GM12878 (cell line): Measurements from ENCODE around the gene TMEM121B. TPM values are rescaled to one million over a fixed set of nuclear protein-coding genes. Genes with fewer than 3 reads are reported as not detected.

Experiments used
- ATAC-seq: fragments of 200-7000 bp; cut with Tn5 transposase; 3 replicates; pipeline ENCODE4 v1.9.1; 2020; ENCODE audit warnings: mild to moderate bottlenecking, moderate library complexity
- BruUV-seq: library from RNA; stranded (reverse); fragments of 400-500 nt; replicated peaks from 2 replicates; lab custom pipeline; 2021; lab: Mats Ljungman, UMichigan
- CTCF ChIA-PET: fragments of 300-600 bp; sonication (Branson Sonifier 250); formaldehyde crosslinking; extraction: SDS; loops from one replicate; lab custom pipeline; 2021; ENCODE audit warnings: inconsistent platforms; lab: Yijun Ruan, JAX
- POLR2A ChIA-PET: fragments of 350-600 bp; formaldehyde crosslinking; extraction: SDS; loops from one replicate; lab custom pipeline; 2021; ENCODE audit warnings: inconsistent platforms; lab: Charles Lee
- RAD21 ChIA-PET: fragments of 300-600 bp; sonication (Branson Sonifier 250); formaldehyde crosslinking; loops from one replicate; lab custom pipeline; 2023; ENCODE audit warnings: antibody characterized with exemption; ENCODE audit not compliant: unreplicated experiment; lab: Charles Lee
- SMC1A ChIA-PET: fragments of 300-600 bp; sonication (Branson Sonifier 250); formaldehyde crosslinking; loops from one replicate; lab custom pipeline; 2023; ENCODE audit not compliant: unreplicated experiment, uncharacterized antibody; lab: Charles Lee
- DNase-seq: peaks from one replicate; pipeline ENCODE4 v3.0.0-alpha.2; 2011; ENCODE audit warnings: low read depth, low spot score
- FAIRE-seq: peaks from 3 replicates; lab custom pipeline; 2011; peaks lifted over from hg19 to GRCh38; lab: Jason Lieb, UNC
- H2AFZ ChIP-seq: 2 replicates; pipeline ENCODE4 v1.6.0; 2011; ENCODE audit warnings: low read depth, low read length, control low read depth; ENCODE audit not compliant: control insufficient read depth
- H3K27ac ChIP-seq: 2 replicates; pipeline ENCODE4 v1.5.1; 2011; ENCODE audit warnings: control low read depth; ENCODE audit not compliant: control insufficient read depth, insufficient read depth
- H3K27me3 ChIP-seq, 2 experiments: replicated peaks in 1 of 2; 2 replicates each; pipeline versions ENCODE4 v1.6.0 to v1.6.1; 2011; ENCODE audit warnings: low read length in 1 of 2; ENCODE audit not compliant: control insufficient read depth in 2 of 2, insufficient read depth in 2 of 2
- H3K36me3 ChIP-seq, 2 experiments: 2 replicates each; pipeline ENCODE4 v1.5.1; 2011; ENCODE audit warnings: low read length in 1 of 2; ENCODE audit not compliant: control insufficient read depth in 2 of 2, insufficient read depth in 2 of 2
- H3K4me1 ChIP-seq: 2 replicates; pipeline ENCODE4 v1.6.1; 2011; ENCODE audit warnings: mild to moderate bottlenecking, low read length, moderate library complexity, mixed read lengths; ENCODE audit not compliant: control insufficient read depth, insufficient read depth
- H3K4me2 ChIP-seq: 2 replicates; pipeline ENCODE4 v1.6.0; 2011; ENCODE audit warnings: control low read depth; ENCODE audit not compliant: control insufficient read depth, insufficient read depth
- H3K4me3 ChIP-seq: fragments of 200-600 bp; sonication (generic); 2 replicates; pipeline ENCODE4 v1.5.1; 2016
- H3K79me2 ChIP-seq: 2 replicates; pipeline ENCODE4 v1.6.0; 2011; ENCODE audit warnings: low read length; ENCODE audit not compliant: control insufficient read depth, insufficient read depth
- H3K9ac ChIP-seq: 2 replicates; pipeline ENCODE4 v1.8.0; 2011; ENCODE audit warnings: low read length, control low read depth, mixed read lengths; ENCODE audit not compliant: control insufficient read depth, insufficient read depth
- H3K9me3 ChIP-seq: replicated peaks from 3 replicates; pipeline ENCODE4 v1.5.1; 2011; ENCODE audit warnings: mild to moderate bottlenecking, low read length; ENCODE audit not compliant: control insufficient read depth, insufficient read depth
- H4K20me1 ChIP-seq: 2 replicates; pipeline ENCODE4 v1.6.0; 2011; ENCODE audit not compliant: control insufficient read depth, insufficient read depth
- NR2C2 ChIP-seq: IDR thresholded peaks from 2 replicates; pipeline ENCODE4 v1.6.1; 2011; ENCODE audit warnings: borderline replicate concordance, low read depth; ENCODE audit not compliant: control insufficient read depth, insufficient read length
- NR2F1 ChIP-seq: fragments of 450-650 bp; conservative IDR thresholded peaks from 2 replicates; pipeline ENCODE4 v1.6.1; 2017; ENCODE audit warnings: mild to moderate bottlenecking
- RUNX3 ChIP-seq: IDR thresholded peaks from 2 replicates; pipeline ENCODE4 v1.6.1; 2012; ENCODE audit warnings: low read length, inconsistent platforms
- SUZ12 ChIP-seq: fragments of 200-600 bp; sonication (generic); IDR thresholded peaks from one replicate; pipeline ENCODE4 v1.6.1; 2018; ENCODE audit warnings: antibody characterized with exemption, mild to moderate bottlenecking; ENCODE audit not compliant: unreplicated experiment
- ZNF24 ChIP-seq: fragments of 450-650 bp; IDR thresholded peaks from 2 replicates; pipeline ENCODE4 v1.6.1; 2017; ENCODE audit warnings: antibody characterized with exemption, mild to moderate bottlenecking
- WGBS: methylation state at CpG from one replicate; pipeline ENCODE4 v1.1.6; 2016; ENCODE audit warnings: low lambda C conversion rate; ENCODE audit not compliant: insufficient replicate concordance, insufficient coverage; ENCODE audit errors: missing lambda C conversion rate; 5-methylcytosine and 5-hydroxymethylcytosine counted together
- in situ Hi-C: fragments of 300-500 bp; cut with MboI; formaldehyde crosslinking; loops from 9 replicates; pipeline ENCODE4 v1.14.3; 2018; ENCODE audit warnings: mixed read lengths
- intact Hi-C: fragments of 100-400 bp; cut with micrococcal nuclease; formaldehyde crosslinking; loops from one replicate; pipeline ENCODE4 v1.14.2; 2022; ENCODE audit not compliant: unreplicated experiment
- polyA plus RNA-seq, 11 experiments: library from polyadenylated mRNA; depleted of rRNA in 4 of 11; unstranded in 6 of 11; stranded (reverse) in 5 of 11; fragments of >200 nt; fragmentation: Nextera tagmentation in 4 of 11; fragmentation: Illumina TruSeq in 1 of 11; extraction: Ambion mirVana in 4 of 11; extraction: Trizol in 1 of 11; gene quantifications; 1 replicate in 1 of 11; 2 replicates in 10 of 11; pipeline versions ENCODE4 v1.2.1 to v1.2.3, GENCODE V29; 2011 to 2016; ENCODE audit warnings: inconsistent platforms in 2 of 11, missing spikeins in 2 of 11, low read depth in 1 of 11
- total RNA-seq, 4 experiments: library from RNA; depleted of rRNA in 3 of 4; stranded (reverse); fragments of >200 nt in 3 of 4; fragmentation: Illumina TruSeq in 1 of 4; extraction: Trizol in 1 of 4; gene quantifications; 2 replicates each; pipeline versions ENCODE4 v1.2.1 to v1.2.3, GENCODE V29; 2013 to 2021
- TF ChIP-seq, protein P1 (sequence below): IDR thresholded peaks from 2 replicates; pipeline ENCODE4 v1.6.1; 2011; ENCODE audit warnings: low read depth, low read length, improper control_type of control experiment, borderline replicate concordance
- TF ChIP-seq, protein P2 (sequence below): fragments of 450-650 bp; conservative IDR thresholded peaks from 2 replicates; pipeline ENCODE4 v1.6.1; 2017; ENCODE audit warnings: mild to moderate bottlenecking, moderate library complexity
- TF ChIP-seq, protein P3 (sequence below): fragments of 450-650 bp; IDR thresholded peaks from 2 replicates; pipeline ENCODE4 v1.6.1; 2017; ENCODE audit warnings: borderline replicate concordance
- TF ChIP-seq, protein P4 (sequence below): IDR thresholded peaks from 2 replicates; pipeline ENCODE4 v1.6.1; 2012; ENCODE audit warnings: low read depth, low read length, improper control_type of control experiment

The TMEM121B gene
- total and polyA plus RNA-seq, 10 of the 15 experiments (the other 5 are each of a cell fraction or from before 2014, with no cell fraction given) = 0.02 to 0.10 (median 0.06) TPM; not detected in 5

DNA sequence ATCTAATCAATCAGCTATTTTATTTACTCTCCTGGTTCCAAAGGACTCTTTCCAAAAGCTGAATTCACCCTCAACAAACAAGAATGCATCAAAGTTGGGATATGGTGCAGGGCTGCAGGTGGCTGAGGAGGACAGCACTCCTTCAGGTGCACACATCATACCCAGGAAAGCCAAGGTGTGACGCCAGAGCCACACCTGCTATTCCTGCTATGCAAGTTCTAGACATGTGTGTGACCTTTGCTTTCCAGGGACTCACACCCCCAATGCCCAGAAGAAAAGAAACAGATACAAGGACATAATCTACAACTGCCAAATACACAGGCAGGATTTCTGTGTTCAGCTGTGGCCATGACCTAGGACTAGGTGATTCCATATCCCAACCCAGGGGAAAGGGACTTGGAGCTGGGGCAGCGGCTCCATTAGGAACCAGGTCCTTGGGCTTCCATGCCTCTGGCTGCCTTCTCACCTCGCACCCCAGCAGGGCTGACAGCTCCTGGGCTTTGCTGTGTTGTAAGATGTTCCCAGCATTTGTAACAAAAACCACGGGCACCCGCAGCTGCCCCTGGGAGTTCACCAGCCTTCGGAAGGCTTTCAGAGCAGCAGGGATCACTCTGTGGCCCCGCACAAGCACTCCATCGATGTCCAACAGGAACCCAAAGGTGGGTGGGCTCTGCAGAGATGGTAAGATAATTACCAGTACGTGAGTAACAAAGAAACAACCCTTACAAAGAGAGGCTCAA, 28.1 kb upstream of the TMEM121B start:
- in situ Hi-C loops = no loop called here
- H3K9ac ChIP-seq = no peak overlapping the region
- intact Hi-C loops = no loop called here
- H3K4me1 ChIP-seq = no peaks in the 10 kb centered on the region
- FAIRE-seq (no peak), DNase-seq (no peak), ATAC-seq (no peak)
- ChIA-PET SMC1A (interaction anchor here (1.0 kb wide), 1 partner anchor 8 kb away, joined by 3 read pairs; no protein-coding TSS in a partner anchor), POLR2A (interaction anchor here (0.5 kb wide), 1 partner anchor 534 kb away, joined by 5 read pairs; no protein-coding TSS in a partner anchor), CTCF (interaction anchor here (1.1 kb wide), 2 partner anchors 23 to 73 kb away, joined by 3 to 4 read pairs; no protein-coding TSS in a partner anchor), RAD21 (no interaction called here)
- no peak overlapping the region for H2AFZ ChIP-seq
- H3K9me3 ChIP-seq = no peaks in the 10 kb centered on the region
- TF ChIP-seq NR2C2 (no peak), ZNF24 (no peak), SUZ12 (no peak), NR2F1 (no peak), RUNX3 (no peak)
- TF ChIP-seq, protein P1, sequence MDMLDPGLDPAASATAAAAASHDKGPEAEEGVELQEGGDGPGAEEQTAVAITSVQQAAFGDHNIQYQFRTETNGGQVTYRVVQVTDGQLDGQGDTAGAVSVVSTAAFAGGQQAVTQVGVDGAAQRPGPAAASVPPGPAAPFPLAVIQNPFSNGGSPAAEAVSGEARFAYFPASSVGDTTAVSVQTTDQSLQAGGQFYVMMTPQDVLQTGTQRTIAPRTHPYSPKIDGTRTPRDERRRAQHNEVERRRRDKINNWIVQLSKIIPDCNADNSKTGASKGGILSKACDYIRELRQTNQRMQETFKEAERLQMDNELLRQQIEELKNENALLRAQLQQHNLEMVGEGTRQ = no peak
- TF ChIP-seq, protein P2, sequence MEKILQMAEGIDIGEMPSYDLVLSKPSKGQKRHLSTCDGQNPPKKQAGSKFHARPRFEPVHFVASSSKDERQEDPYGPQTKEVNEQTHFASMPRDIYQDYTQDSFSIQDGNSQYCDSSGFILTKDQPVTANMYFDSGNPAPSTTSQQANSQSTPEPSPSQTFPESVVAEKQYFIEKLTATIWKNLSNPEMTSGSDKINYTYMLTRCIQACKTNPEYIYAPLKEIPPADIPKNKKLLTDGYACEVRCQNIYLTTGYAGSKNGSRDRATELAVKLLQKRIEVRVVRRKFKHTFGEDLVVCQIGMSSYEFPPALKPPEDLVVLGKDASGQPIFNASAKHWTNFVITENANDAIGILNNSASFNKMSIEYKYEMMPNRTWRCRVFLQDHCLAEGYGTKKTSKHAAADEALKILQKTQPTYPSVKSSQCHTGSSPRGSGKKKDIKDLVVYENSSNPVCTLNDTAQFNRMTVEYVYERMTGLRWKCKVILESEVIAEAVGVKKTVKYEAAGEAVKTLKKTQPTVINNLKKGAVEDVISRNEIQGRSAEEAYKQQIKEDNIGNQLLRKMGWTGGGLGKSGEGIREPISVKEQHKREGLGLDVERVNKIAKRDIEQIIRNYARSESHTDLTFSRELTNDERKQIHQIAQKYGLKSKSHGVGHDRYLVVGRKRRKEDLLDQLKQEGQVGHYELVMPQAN = no peak
- TF ChIP-seq, protein P3, sequence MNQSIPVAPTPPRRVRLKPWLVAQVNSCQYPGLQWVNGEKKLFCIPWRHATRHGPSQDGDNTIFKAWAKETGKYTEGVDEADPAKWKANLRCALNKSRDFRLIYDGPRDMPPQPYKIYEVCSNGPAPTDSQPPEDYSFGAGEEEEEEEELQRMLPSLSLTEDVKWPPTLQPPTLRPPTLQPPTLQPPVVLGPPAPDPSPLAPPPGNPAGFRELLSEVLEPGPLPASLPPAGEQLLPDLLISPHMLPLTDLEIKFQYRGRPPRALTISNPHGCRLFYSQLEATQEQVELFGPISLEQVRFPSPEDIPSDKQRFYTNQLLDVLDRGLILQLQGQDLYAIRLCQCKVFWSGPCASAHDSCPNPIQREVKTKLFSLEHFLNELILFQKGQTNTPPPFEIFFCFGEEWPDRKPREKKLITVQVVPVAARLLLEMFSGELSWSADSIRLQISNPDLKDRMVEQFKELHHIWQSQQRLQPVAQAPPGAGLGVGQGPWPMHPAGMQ = no peak
- TF ChIP-seq, protein P4, sequence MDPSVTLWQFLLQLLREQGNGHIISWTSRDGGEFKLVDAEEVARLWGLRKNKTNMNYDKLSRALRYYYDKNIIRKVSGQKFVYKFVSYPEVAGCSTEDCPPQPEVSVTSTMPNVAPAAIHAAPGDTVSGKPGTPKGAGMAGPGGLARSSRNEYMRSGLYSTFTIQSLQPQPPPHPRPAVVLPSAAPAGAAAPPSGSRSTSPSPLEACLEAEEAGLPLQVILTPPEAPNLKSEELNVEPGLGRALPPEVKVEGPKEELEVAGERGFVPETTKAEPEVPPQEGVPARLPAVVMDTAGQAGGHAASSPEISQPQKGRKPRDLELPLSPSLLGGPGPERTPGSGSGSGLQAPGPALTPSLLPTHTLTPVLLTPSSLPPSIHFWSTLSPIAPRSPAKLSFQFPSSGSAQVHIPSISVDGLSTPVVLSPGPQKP = no peak
- WGBS = 86% methylated on average over 9 of the region's 9 CpGs
- H3K4me2 ChIP-seq = no peak overlapping the region
- peaks cover 12 to 13% of the 10 kb centered on the region in 2 experiments; a peak in 3 of 4 replicates for H3K36me3 ChIP-seq
- H3K4me3 ChIP-seq = no peak overlapping the region
- H3K27ac ChIP-seq = no peak overlapping the region
- no TSS peak for BruUV-seq
- H3K27me3 ChIP-seq = no peaks in the 10 kb centered on the region
- peaks cover 2% of the 10 kb centered on the region; the same call in 1 of the 2 replicates for H4K20me1 ChIP-seq
- no peaks in the 10 kb centered on the region; the same call in none of the 2 replicates for H3K79me2 ChIP-seq
